HEK293 (cell line): ENCODE results near the gene ATP13A4.
"Not testable (repeated sequence)": the region's sequence is repeated elsewhere in the genome, so short reads cannot be mapped to it uniquely, and the experiment has no call there.

Experiments
- CTCF ChIA-PET: fragments of 350-600 bp; formaldehyde crosslinking; extraction: SDS; loops from one replicate; lab custom pipeline; 2021; ENCODE audit warnings: antibody characterized with exemption; lab: Yijun Ruan, JAX
- POLR2A ChIA-PET: fragments of 300-600 bp; formaldehyde crosslinking; extraction: SDS; loops from one replicate; lab custom pipeline; 2020; ENCODE audit warnings: antibody characterized with exemption, inconsistent platforms; lab: Yijun Ruan, JAX
- H3K27ac ChIP-seq: fragments of 200-500 bp; sonication (Bioruptor generic); 2 replicates; pipeline ENCODE4 v1.5.1; 2014; ENCODE audit warnings: low read depth, low read length, control low read depth, inconsistent platforms; ENCODE audit errors: extremely low read depth
- H3K36me3 ChIP-seq, 2 experiments: fragments of 200-500 bp in 1 of 2; sonication (Bioruptor generic) in 1 of 2; 1 replicate in 1 of 2; 2 replicates in 1 of 2; pipeline ENCODE4 v1.5.1; 2014 to 2017; ENCODE audit warnings: inconsistent platforms in 2 of 2, low read length in 2 of 2; ENCODE audit not compliant: control insufficient read depth in 2 of 2, insufficient read depth in 1 of 2
- H3K4me1 ChIP-seq: fragments of 200-500 bp; sonication (Bioruptor generic); 2 replicates; pipeline ENCODE4 v1.5.1; 2014; ENCODE audit warnings: mild to moderate bottlenecking, low read length, inconsistent platforms; ENCODE audit not compliant: control insufficient read depth, insufficient read depth
- H3K4me3 ChIP-seq: 2 replicates; pipeline ENCODE4 v1.5.1; 2011; ENCODE audit warnings: low read depth, mild to moderate bottlenecking, control low read depth, low read length, moderate library complexity
- H3K9me3 ChIP-seq: fragments of 200-500 bp; sonication (Bioruptor generic); 2 replicates; pipeline ENCODE4 v1.5.1; 2014; ENCODE audit warnings: low read depth, low read length, inconsistent platforms; ENCODE audit not compliant: control insufficient read depth, insufficient read depth
- KLF7 ChIP-seq: fragments of 450-650 bp; formaldehyde crosslinking; IDR thresholded peaks from 2 replicates; pipeline ENCODE4 v1.5.1; 2016; ENCODE audit warnings: missing biosample characterization, missing genetic modification characterization, borderline replicate concordance
- PRDM4 ChIP-seq: fragments of 450-650 bp; formaldehyde crosslinking; IDR thresholded peaks from 2 replicates; pipeline ENCODE4 v1.5.1; 2017; ENCODE audit warnings: missing biosample characterization, missing genetic modification characterization
- SCRT2 ChIP-seq: fragments of 450-650 bp; formaldehyde crosslinking; IDR thresholded peaks from 2 replicates; pipeline ENCODE4 v1.5.1; 2016; ENCODE audit warnings: missing biosample characterization, missing genetic modification characterization
- ZNF10 ChIP-seq: fragments of 450-650 bp; formaldehyde crosslinking; IDR thresholded peaks from 2 replicates; pipeline ENCODE4 v1.5.1; 2017; ENCODE audit warnings: missing biosample characterization, missing genetic modification characterization
- ZNF140 ChIP-seq: fragments of 450-650 bp; formaldehyde crosslinking; IDR thresholded peaks from 2 replicates; pipeline ENCODE4 v1.5.1; 2016; ENCODE audit warnings: missing biosample characterization, missing genetic modification characterization
- ZNF146 ChIP-seq: fragments of 450-650 bp; formaldehyde crosslinking; IDR thresholded peaks from 2 replicates; pipeline ENCODE4 v1.5.1; 2016; ENCODE audit warnings: missing biosample characterization, missing genetic modification characterization
- ZNF211 ChIP-seq: fragments of 450-650 bp; formaldehyde crosslinking; IDR thresholded peaks from 2 replicates; pipeline ENCODE4 v1.5.1; 2016; ENCODE audit warnings: low read depth, missing biosample characterization, missing genetic modification characterization
- ZNF239 ChIP-seq: fragments of 450-650 bp; formaldehyde crosslinking; IDR thresholded peaks from 2 replicates; pipeline ENCODE4 v1.5.1; 2016; ENCODE audit warnings: missing biosample characterization, missing genetic modification characterization
- ZNF248 ChIP-seq: fragments of 450-650 bp; formaldehyde crosslinking; IDR thresholded peaks from 2 replicates; pipeline ENCODE4 v1.5.1; 2017; ENCODE audit warnings: missing biosample characterization, missing genetic modification characterization
- ZNF26 ChIP-seq: fragments of 450-650 bp; formaldehyde crosslinking; IDR thresholded peaks from 2 replicates; pipeline ENCODE4 v1.5.1; 2016; ENCODE audit warnings: missing biosample characterization, missing genetic modification characterization
- ZNF488 ChIP-seq: fragments of 450-650 bp; formaldehyde crosslinking; IDR thresholded peaks from 2 replicates; pipeline ENCODE4 v1.5.1; 2016; ENCODE audit warnings: missing biosample characterization, missing genetic modification characterization
- ZNF639 ChIP-seq: fragments of 450-650 bp; formaldehyde crosslinking; IDR thresholded peaks from 2 replicates; pipeline ENCODE4 v1.5.1; 2016; ENCODE audit warnings: missing biosample characterization, missing genetic modification characterization
- ZNF692 ChIP-seq: fragments of 450-650 bp; formaldehyde crosslinking; IDR thresholded peaks from 2 replicates; pipeline ENCODE4 v1.5.1; 2016; ENCODE audit warnings: missing biosample characterization, missing genetic modification characterization
- ZNF747 ChIP-seq: fragments of 450-650 bp; formaldehyde crosslinking; IDR thresholded peaks from 2 replicates; pipeline ENCODE4 v1.5.1; 2016; ENCODE audit warnings: missing biosample characterization, missing genetic modification characterization
- ZXDB ChIP-seq: fragments of 450-650 bp; formaldehyde crosslinking; IDR thresholded peaks from 2 replicates; pipeline ENCODE4 v1.5.1; 2016; ENCODE audit warnings: missing biosample characterization, missing genetic modification characterization

The ATP13A4 gene

GRCh38 chr3:193530231-193531165 lies 24.2 kb downstream of the ATP13A4 start:
- TF ChIP-seq ZNF10 (tag by site-specific recombination) (no peak), ZNF211 (tag by site-specific recombination) (no peak), ZNF140 (tag by site-specific recombination) (no peak)
- TF ChIP-seq, all 188 proteins: peak for 0
- CTCF ChIA-PET, result no interaction called here
- no peak overlapping the region for H3K27ac ChIP-seq
- H3K4me3 ChIP-seq, result no peak overlapping the region
- H3K36me3 ChIP-seq, result no peaks in the 10 kb centered on the region
- POLR2A ChIA-PET, result no interaction called here
- no peaks in the 10 kb centered on the region for H3K4me1 ChIP-seq
- no peaks in the 10 kb centered on the region for H3K9me3 ChIP-seq

- POLR2A ChIA-PET, H3K9me3 ChIP-seq, H3K4me3 ChIP-seq, H3K4me1 ChIP-seq, H3K36me3 ChIP-seq, CTCF ChIA-PET, H3K27ac ChIP-seq: not testable (repeated sequence)
- TF ChIP-seq ZNF146 (tag by site-specific recombination), result peak; percentile 64
Observed at GRCh38 chr3:193526085-193526484, 28.6 kb downstream of the ATP13A4 start.

- Histone ChIP-seq H3K9me3 (no peaks in the 10 kb centered on the region), H3K4me3 (no peak overlapping the region), H3K4me1 (no peaks in the 10 kb centered on the region), H3K27ac (no peak overlapping the region), H3K36me3 (no peaks in the 10 kb centered on the region)
- CTCF ChIA-PET, result no interaction called here
- POLR2A ChIA-PET, result no interaction called here
- TF ChIP-seq SCRT2 (tag by site-specific recombination) (peak; percentile 54), ZNF248 (tag by site-specific recombination) (no peak)
Observed at GRCh38 chr3:193522473-193522872, 32.2 kb downstream of the ATP13A4 start.

GRCh38 chr3:193520738-193521137 lies 34.0 kb downstream of the ATP13A4 start:
- H3K27ac ChIP-seq, result no peak overlapping the region
- TF ChIP-seq ZNF26 (no peak), ZNF239 (tag by site-specific recombination) (no peak), ZXDB (tag by site-specific recombination) (no peak), ZNF692 (tag by site-specific recombination) (no peak)
- ChIA-PET CTCF (no interaction called here), POLR2A (no interaction called here)
- no peak overlapping the region for H3K4me3 ChIP-seq
- no peaks in the 10 kb centered on the region; the same call in 1 of the 2 replicates for H3K4me1 ChIP-seq
- H3K36me3 ChIP-seq, result no peaks in the 10 kb centered on the region
- no peaks in the 10 kb centered on the region for H3K9me3 ChIP-seq

- H3K4me3 ChIP-seq, result no peak overlapping the region
- no peaks in the 10 kb centered on the region; the same call in 1 of the 2 replicates for H3K4me1 ChIP-seq
- no peaks in the 10 kb centered on the region for H3K9me3 ChIP-seq
- H3K27ac ChIP-seq, result no peak overlapping the region
- ChIA-PET CTCF (interaction anchor here (0.7 kb wide), 1 partner anchor 14 kb away, joined by 3 read pairs; no protein-coding TSS in a partner anchor), POLR2A (no interaction called here)
- no peaks in the 10 kb centered on the region for H3K36me3 ChIP-seq
- TF ChIP-seq ZNF488 (tag by site-specific recombination), result no peak
- TF ChIP-seq ZNF747 (tag by site-specific recombination), result no peak
- no peak for TF ChIP-seq ZNF639 (tag by site-specific recombination)
- TF ChIP-seq PRDM4, result no peak
- TF ChIP-seq KLF7 (tag by site-specific recombination), result no peak
Observed at GRCh38 chr3:193515966-193516365, 38.7 kb downstream of the ATP13A4 start.
